GM12874 (cell line): ENCODE data around the gene KRTAP5-7.
"Not testable (repeated sequence)": the region's sequence is repeated elsewhere in the genome, so short reads cannot be mapped to it uniquely, and the experiment has no call there.

ENCODE experiments used
- CTCF ChIP-seq: IDR thresholded peaks from 2 replicates; pipeline ENCODE4 v1.5.1; 2011; ENCODE audit warnings: low read depth, mild to moderate bottlenecking, control low read depth, low read length, moderate library complexity; ENCODE audit not compliant: insufficient read depth

Gene KRTAP5-7

GRCh38 chr11:71527576-71528210, 626 bp downstream of the KRTAP5-7 start:
- no peak for TF ChIP-seq CTCF

- TF ChIP-seq CTCF = no peak
Measured at GRCh38 chr11:71530602-71531001, 3.5 kb downstream of the KRTAP5-7 start.

GRCh38 chr11:71532036-71532610, 5.1 kb downstream of the KRTAP5-7 start:
- TF ChIP-seq CTCF = no peak

- no peak for TF ChIP-seq CTCF
Measured at GRCh38 chr11:71535825-71536224, 8.8 kb downstream of the KRTAP5-7 start.

GRCh38 chr11:71537537-71537936, 10.5 kb downstream of the KRTAP5-7 start:
- TF ChIP-seq CTCF = no peak

GRCh38 chr11:71537977-71538665, 11.1 kb downstream of the KRTAP5-7 start, which contains the start of gene KRTAP5-8:
KRTAP5-8 (plus strand) TSS chr11:71538025; CDS start chr11:71538056, 31 bp downstream.
- not testable (repeated sequence) for TF ChIP-seq CTCF

- no peak for TF ChIP-seq CTCF
Measured at GRCh38 chr11:71538666-71538990, 11.6 kb downstream of the KRTAP5-7 start.
